K562 (cell line): ENCODE measurements around the gene FOXL3. TPM values are rescaled to one million over a fixed set of nuclear protein-coding genes. Genes with fewer than 3 reads are reported as not detected.
A peak's percentile ranks its signal among the peaks of the same experiment; 100 is the strongest.

Experiments
- MAZ ChIP-seq, 2 experiments: fragments of 450-650 bp in 1 of 2; sonication (generic) in 1 of 2; formaldehyde crosslinking; IDR thresholded peaks in 1 of 2; conservative IDR thresholded peaks in 1 of 2; 2 replicates each; pipeline versions ENCODE4 v1.4.0 to v1.5.0; 2020; ENCODE audit warnings: mild to moderate bottlenecking in 1 of 2, missing genetic modification reagents in 1 of 2
- MEF2D ChIP-seq: conservative IDR thresholded peaks from 2 replicates; pipeline ENCODE4 v1.6.1; 2016; ENCODE audit warnings: low read depth, missing genetic modification characterization, missing compliant biosample characterization
- POLR2AphosphoS2 ChIP-seq: IDR thresholded peaks from 2 replicates; pipeline ENCODE4 v1.6.1; 2012; ENCODE audit warnings: low read length, improper control_type of control experiment
- POLR2G ChIP-seq: fragments of 200-400 bp; formaldehyde crosslinking; IDR thresholded peaks from 2 replicates; pipeline ENCODE4 v1.6.1; 2017; ENCODE audit warnings: low read depth, mild to moderate bottlenecking, antibody characterized with exemption, low read length, moderate library complexity
- RAD51 ChIP-seq: fragments of 450-650 bp; IDR thresholded peaks from 2 replicates; pipeline ENCODE4 v1.7.1; 2016; ENCODE audit warnings: low read depth, mild to moderate bottlenecking, borderline replicate concordance
- SMARCB1 ChIP-seq: IDR thresholded peaks from 2 replicates; pipeline ENCODE4 v1.6.1; 2011; ENCODE audit warnings: improper control_type of control experiment, low read depth; ENCODE audit not compliant: insufficient read length
- TFAP4 ChIP-seq: sonication (generic); formaldehyde crosslinking; IDR thresholded peaks from 2 replicates; pipeline ENCODE4 v1.8.0; 2022; ENCODE audit warnings: missing genetic modification reagents, mild to moderate bottlenecking, moderate library complexity, borderline replicate concordance
- ZC3H11A ChIP-seq: IDR thresholded peaks from 2 replicates; pipeline ENCODE4 v1.6.1; 2012; ENCODE audit warnings: low read depth, low read length, improper control_type of control experiment
- ZFPM2 ChIP-seq: fragments of 250-450 bp; sonication (Bioruptor Pico); IDR thresholded peaks from 2 replicates; pipeline ENCODE4 v1.5.1; 2022; ENCODE audit warnings: mild to moderate bottlenecking
- ZNF140 ChIP-seq: fragments of 250-450 bp; sonication (Bioruptor Pico); IDR thresholded peaks from 2 replicates; pipeline ENCODE4 v1.8.0; 2021; ENCODE audit warnings: moderate library complexity, mild to moderate bottlenecking, inconsistent platforms
- ZNF253 ChIP-seq: fragments of 250-450 bp; sonication (Bioruptor Pico); conservative IDR thresholded peaks from 2 replicates; pipeline ENCODE4 v1.6.1; 2021; ENCODE audit warnings: mild to moderate bottlenecking
- ZNF280A ChIP-seq: fragments of 450-650 bp; IDR thresholded peaks from 2 replicates; pipeline ENCODE4 v1.6.1; 2018; ENCODE audit warnings: mild to moderate bottlenecking, low read depth; ENCODE audit not compliant: partially characterized antibody
- ZNF318 ChIP-seq, 2 experiments: fragments of 450-650 bp; IDR thresholded peaks; 2 replicates each; pipeline ENCODE4 v1.6.1; 2016; ENCODE audit warnings: mild to moderate bottlenecking in 2 of 2, borderline replicate concordance in 1 of 2, low read depth in 1 of 2, moderate library complexity in 1 of 2
- ZNF584 ChIP-seq: fragments of 200-800 bp; sonication (Bioruptor generic); IDR thresholded peaks from 2 replicates; pipeline ENCODE4 v1.6.1; 2016; ENCODE audit warnings: low read depth, mild to moderate bottlenecking, missing genetic modification characterization, missing compliant biosample characterization
- polyA plus RNA-seq, 8 experiments: library from polyadenylated mRNA; depleted of rRNA in 4 of 8; stranded (reverse) in 5 of 8; unstranded in 3 of 8; fragments of >200 nt; fragmentation: Nextera tagmentation in 2 of 8; fragmentation: Illumina TruSeq in 1 of 8; extraction: Ambion mirVana in 2 of 8; extraction: Trizol in 1 of 8; gene quantifications; 2 replicates each; pipeline versions ENCODE4 v1.2.1 to v1.2.3, GENCODE V29; 2011 to 2014; ENCODE audit warnings: inconsistent platforms in 1 of 8, missing spikeins in 1 of 8
- total RNA-seq, 7 experiments: library from RNA; depleted of rRNA in 6 of 7; stranded (reverse); fragments of >200 nt in 6 of 7; fragmentation: Illumina TruSeq in 2 of 7; extraction: Trizol in 2 of 7; gene quantifications; 2 replicates each; pipeline versions ENCODE4 v1.2.1 to v1.2.3, GENCODE V29; 2011 to 2021; ENCODE audit warnings: low replicate concordance in 1 of 7

Gene FOXL3
- total and polyA plus RNA-seq, 9 of the 15 experiments (the other 6 are each of a cell fraction or from before 2014, with no cell fraction given): not detected

GRCh38 chr7:332646-333392 is 42.8 kb downstream of the FOXL3 start (continued):
- TF ChIP-seq ZNF318 (IDR thresholded peaks at IDR 0.05; ENCODE audit: borderline replicate concordance in 1 of 2, low read depth in 1 of 2) (no peak), POLR2G (no peak), ZNF280A (no peak), TFAP4 (peak; percentile 74), ZNF253 (CRISPR knock-in tag) (no peak), RAD51 (no peak), MEF2D (tag) (no peak), ZNF584 (CRISPR knock-in tag) (no peak), ZC3H11A (no peak), ZFPM2 (CRISPR knock-in tag) (no peak), POLR2AphosphoS2 (no peak), MAZ (CRISPR knock-in tag; conservative IDR thresholded peaks at IDR 0.05 in 1 of 2, IDR thresholded peaks at IDR 0.05 in 1 of 2) (peak in 1 of 2 experiments; percentile 91; a peak in 2 of 4 replicates), ZNF140 (CRISPR knock-in tag) (no peak), SMARCB1 (no peak)
